Stimulated activated naive CD8-positive, alpha-beta T cell treated with anti-CD3 and anti-CD28 coated beads, Interleukin-15, Interleukin-2, amounts not matched to agents 100 U/mL and 50 U/mL, for 24 hours (primary cell): ENCODE measurements around the gene CSTPP1.
"Not testable (repeated sequence)": the region's sequence is repeated elsewhere in the genome, so short reads cannot be mapped to it uniquely, and the experiment has no call there.

Experiments used
- ATAC-seq: fragments of 150-1000 bp; cut with Tn5 transposase; one replicate; pipeline ENCODE4 v1.10.0; 2021
- DNase-seq: peaks from one replicate; pipeline ENCODE4 v3.0.0; 2021

Gene CSTPP1

GRCh38 chr11:47050284-47050683, 113.7 kb downstream of the CSTPP1 start:
- DNase-seq (no peak), ATAC-seq (no peak)

GRCh38 chr11:47051217-47051616, 114.7 kb downstream of the CSTPP1 start:
- DNase-seq, result no peak
- no peak for ATAC-seq

DNA sequence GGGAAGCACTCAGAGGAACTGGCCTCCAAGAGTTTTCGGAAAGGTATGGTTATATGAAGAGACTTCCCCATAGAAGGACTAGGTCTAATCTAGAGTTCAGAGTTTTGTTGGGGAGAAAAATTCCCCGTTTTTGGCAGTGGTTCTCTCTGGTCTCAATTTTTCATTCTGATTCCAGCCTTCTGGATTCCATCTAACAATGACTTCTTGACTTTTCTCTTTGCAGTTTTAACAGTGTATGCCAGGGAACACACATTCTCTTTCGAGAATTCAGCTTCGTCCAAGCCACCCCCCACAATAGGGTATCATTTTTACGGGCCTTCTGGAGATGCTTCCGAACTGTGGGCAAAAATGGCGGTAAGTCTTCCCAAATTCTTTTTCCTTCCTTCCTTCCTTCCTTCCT, 115.6 kb downstream of the CSTPP1 start:
- ATAC-seq, result no peak

DNA sequence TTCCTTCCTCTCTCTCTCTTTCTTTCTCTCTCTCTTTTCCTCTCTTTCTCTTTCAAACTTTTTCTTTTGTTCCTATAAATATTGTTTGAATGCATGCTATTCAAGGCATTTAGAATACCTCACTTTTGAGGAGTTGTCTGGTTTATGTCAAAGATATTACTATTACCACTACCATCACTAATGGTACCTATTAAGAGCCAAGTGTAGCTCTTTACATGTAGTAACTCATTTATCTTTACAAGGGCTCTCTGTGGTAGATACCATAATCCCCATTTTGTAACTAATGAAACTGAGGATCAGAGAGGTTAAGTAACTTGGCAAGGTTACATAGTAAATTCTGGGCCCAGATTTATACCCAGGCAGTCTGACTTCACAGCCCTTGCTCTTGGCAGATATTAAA, 116.0 kb downstream of the CSTPP1 start:
- ATAC-seq, result no peak
- no peak for DNase-seq

More for the DNA sequence above, 115.6 kb downstream of the CSTPP1 start:
- DNase-seq, result no peak

- ATAC-seq (no peak), DNase-seq (no peak)
These were observed 119.0 kb downstream of the CSTPP1 start for GRCh38 chr11:47055534-47055933.

DNA sequence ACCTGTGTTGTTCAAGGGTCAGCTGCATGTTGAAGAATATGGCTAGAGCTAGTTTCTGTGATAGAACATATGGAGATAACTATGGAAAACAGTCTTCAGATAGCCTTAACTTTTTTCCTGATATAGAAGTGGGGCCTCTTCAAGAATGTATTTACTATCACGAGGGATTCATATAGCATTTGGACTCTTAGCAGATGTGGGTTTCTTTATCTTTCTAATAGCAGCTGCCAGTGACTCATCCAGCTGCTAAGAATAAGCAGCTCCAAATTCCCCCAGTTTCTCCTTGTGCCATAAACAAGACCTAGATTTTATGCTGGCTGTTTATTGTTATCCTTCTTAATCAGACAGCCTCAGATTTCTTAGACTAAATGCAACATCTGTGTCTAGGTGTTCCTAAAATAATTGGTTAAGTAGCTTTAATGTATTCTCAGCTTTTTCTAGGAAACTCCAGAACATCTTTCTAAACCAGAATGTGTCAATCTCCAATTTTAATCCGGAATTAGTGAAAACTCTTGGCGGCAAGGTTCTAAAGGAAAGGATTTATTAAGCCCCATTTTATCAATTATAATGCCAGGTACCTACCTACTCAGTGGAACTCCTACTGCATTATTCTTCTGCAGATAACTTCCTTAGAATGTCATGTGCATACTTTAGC, 119.8 kb downstream of the CSTPP1 start:
- DNase-seq, result no peak
- no peak for ATAC-seq

DNA sequence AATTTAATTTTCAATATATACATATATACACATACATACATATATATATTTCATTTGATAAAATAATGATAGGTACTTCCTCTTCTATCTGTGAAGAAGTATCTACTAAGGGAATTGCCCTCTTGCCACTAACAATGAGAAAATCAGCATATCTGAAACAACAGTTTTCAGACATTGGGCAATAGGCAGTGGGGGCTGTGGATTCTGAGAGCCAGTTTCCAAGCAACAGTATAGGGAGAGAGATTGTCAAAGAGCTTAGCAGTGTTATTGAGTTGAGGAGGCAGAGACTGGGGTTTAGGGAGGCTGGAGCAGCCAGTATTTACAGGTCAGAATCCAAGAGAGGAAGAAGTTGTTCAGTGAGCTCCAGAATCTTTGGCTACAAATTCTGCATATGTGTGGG, 120.8 kb downstream of the CSTPP1 start:
- ATAC-seq (no peak), DNase-seq (no peak)

DNA sequence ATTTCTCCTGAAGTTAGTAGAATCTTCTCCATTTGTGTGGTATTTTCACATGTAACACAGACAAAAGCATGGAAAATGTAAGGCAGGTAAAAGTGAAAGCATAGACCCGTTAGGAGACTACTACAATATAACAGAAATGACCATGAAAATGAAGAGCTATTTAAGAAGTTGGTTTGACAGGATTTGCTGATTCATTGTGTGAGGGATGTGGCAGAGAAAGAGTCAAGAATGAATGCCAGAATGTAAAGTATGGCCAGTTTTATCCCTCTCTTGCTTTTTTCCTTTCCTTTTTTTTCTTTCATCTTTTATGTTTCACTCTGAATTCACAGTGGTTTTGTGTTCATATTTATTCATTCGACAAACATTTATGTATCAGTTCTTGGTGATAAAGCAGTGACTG, 124.2 kb downstream of the CSTPP1 start:
- DNase-seq (no peak), ATAC-seq (no peak)

- ATAC-seq (no peak), DNase-seq (no peak)
These were observed 125.0 kb downstream of the CSTPP1 start for GRCh38 chr11:47061429-47062178.

GRCh38 chr11:47062736-47063135, 126.2 kb downstream of the CSTPP1 start:
- DNase-seq (no peak), ATAC-seq (no peak)

- ATAC-seq (no peak), DNase-seq (no peak)
These were observed 130.8 kb downstream of the CSTPP1 start for GRCh38 chr11:47067401-47067800.

DNA sequence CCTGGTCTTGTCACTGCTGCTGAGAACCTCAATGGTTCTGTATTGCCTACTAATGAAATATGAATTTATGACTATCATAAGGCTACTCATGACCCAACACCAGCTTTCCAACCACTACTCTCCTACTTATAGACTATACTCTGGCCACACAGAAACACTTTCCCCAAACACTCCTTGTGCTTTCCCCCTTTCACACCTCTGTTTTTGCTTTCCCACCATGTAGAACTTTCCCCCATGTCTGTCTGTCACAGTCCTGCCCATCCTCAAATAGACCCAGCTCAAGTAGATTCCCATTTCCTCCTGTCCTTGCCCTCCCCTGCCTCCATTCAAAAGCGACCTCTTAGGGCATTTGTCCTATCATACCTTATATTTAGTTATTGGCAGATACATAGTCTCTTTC, 134.2 kb downstream of the CSTPP1 start:
- DNase-seq, result no peak
- no peak for ATAC-seq

DNA sequence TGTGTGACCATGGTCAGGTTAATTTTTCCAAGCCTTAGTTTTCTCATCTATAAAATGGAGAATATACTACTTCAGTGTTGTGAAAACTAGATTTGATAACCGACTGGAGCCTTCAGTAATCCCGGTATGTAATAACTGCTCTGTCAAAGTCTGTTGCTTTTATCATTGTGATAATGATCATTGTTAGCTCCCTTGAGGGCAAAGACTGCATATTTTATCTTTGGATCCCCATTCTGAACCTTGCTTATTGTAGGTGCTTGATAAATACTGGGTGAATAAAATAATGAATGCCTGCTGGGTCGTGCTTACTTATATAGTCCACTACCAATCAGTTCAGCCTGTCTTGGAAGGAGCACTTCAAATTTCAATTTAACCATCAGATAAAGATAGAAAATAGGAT, 134.8 kb downstream of the CSTPP1 start:
- DNase-seq, result no peak
- no peak for ATAC-seq

- DNase-seq (no peak), ATAC-seq (no peak)
These were observed 135.3 kb downstream of the CSTPP1 start for GRCh38 chr11:47071791-47072261.

DNA sequence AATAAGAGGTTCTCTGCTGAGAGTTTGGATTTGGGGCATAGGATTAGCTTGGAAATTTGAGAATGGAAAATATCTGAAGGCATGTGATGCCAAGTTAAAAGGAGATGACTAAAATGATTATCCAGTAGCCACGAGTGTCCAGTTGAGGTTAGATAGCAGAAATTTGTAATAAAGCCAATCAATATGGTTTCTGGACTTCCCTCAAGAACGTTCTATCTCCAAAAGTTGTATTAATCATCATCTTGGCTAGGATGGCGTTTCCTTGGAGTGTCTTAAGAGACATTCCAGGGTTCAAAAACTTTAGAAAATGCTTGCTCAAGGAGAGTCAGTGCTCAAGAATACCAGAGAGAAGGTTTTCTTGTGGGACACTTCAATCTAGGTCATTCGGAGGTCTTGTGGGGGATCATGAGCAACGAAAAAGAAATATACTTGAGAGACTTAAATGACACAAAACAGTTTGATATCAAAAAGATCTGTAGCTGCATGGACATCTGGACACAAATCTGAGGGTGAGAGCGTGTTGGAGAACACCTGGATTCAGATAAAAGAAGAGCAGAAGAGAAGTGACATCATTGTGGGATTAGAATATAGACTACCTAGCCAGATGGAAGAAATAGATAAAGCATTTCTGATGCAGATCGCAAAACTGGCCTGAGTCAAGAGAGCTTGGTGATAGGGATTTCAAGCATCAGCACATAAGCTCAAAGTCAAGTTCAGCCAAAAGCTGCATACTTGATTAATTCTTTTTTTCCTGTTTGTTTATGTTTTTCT, 142.4 kb downstream of the CSTPP1 start:
- ATAC-seq (no peak), DNase-seq (no peak)

GRCh38 chr11:47080775-47081174, 144.2 kb downstream of the CSTPP1 start:
- ATAC-seq, DNase-seq: not testable (repeated sequence)

DNA sequence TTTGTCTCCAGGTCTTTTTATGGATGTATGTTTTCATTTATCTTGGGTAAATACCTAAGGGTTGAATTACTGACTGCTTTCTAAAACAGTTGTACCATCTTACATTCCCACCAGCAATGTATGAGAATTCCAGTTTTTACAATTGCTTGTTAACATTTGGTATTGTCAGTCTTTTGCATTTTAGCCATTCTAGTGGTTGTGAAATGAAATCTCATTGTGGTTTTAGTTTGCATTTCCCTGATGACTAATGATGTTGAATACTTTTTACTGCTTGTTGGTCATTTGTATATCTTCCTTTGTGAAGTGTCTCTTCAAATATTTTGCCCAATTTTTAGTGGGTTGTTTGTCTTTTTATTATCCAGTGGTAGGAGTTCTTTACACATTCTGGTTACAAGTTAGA, 147.4 kb downstream of the CSTPP1 start:
- ATAC-seq, result no peak
- DNase-seq, result no peak

DNA sequence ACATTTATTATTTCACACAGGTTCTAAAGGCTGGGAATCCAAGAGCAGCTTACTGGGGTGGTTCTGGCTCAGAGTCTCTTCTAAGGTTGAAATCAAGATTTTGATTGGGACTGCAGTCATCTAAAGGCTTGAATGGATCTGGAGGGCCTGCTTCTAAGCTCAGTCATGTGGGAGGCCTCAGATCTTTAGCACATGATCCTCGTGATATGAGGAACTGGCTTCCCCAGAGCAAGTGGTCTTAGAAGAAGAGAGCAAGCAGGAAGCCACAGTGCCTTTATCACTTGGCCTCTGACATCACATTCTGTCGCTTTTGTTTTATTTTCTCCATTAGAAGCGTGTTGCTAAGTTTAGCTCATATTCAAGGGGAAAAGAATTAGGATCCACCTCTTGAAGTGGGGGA, 151.2 kb downstream of the CSTPP1 start:
- ATAC-seq (no peak), DNase-seq (no peak)

DNA sequence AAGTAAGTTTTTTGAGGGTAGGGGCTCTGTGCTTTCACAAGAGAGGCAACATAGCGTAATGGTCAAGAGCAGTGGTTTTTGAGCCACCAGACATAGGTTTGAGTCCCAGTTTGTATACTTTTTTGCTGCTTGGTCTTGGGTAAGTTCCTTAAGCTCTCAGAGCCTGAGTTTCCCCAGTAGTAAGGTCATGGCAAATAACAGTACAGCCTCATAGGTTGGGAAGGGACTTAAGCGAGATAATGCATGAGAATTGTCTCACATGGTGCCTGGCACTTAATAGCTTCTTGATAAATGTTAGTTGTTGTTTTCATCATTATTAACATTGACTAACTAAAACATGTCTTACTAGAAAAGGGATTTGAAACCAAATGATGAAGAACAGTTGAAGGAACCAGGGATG, 157.0 kb downstream of the CSTPP1 start:
- ATAC-seq (no peak), DNase-seq (no peak)

DNA sequence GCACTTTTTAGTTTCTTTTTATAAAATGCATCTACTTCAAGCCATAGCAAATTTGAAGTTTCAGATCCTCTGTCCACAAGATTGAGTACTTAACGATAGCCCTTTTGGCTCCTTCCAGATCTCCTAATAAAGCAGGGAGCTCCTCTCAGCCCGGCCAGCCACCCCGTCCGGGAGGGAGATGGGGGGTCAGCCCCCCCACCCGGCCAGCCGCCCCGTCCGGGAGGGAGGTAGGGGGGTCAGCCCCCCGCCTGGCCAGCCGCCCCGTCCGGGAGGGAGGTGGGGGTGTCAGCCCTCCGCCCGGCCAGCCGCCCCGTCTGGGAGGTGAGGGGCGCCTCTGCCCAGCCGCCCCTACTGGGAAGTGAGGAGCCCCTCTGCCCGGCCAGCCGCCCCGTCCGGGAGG, 160.3 kb downstream of the CSTPP1 start:
- ATAC-seq, result not testable (repeated sequence)

GRCh38 chr11:47098223-47098622, 161.7 kb downstream of the CSTPP1 start:
- not testable (repeated sequence) for DNase-seq, ATAC-seq

More for the DNA sequence above, 160.3 kb downstream of the CSTPP1 start:
- not testable (repeated sequence) for DNase-seq

DNA sequence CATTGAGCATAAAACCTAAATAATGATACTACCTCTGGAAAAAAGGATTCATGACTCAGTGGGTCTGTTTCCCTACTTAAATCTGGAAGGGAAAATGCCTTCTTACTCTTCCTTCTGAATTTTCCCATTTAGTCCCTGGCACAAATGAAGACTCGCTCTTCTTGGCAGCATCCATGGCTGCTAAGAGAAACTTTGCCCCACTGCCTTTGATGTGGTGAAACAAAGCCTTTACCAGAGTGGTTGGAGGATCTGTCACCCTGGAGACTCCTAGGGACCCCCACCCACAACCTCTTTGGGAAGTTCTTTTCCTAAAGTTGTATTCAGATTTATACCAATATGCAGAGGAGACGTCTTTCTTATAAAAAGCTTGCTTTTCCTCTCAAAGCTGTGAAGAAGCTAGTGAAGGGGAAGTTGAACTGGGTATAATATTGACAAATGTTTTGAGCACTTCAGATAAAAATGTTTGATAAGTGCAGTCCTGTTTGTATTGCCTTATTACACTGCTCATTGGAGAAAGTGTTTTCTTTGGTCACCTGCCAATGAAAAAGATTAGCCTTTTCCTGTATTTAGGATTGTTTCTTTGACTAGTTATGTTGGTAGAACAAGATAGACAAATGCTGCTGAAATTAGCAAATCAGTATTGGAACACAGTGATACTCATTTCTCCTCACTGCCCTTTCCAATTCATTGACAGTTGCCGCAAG, 162.8 kb downstream of the CSTPP1 start:
- DNase-seq, result no peak

More for the DNA sequence above, 162.8 kb downstream of the CSTPP1 start:
- ATAC-seq, result no peak
